Sigmoid colon (tissue), 4 donors: ENCODE results near the gene ADORA2B.

Experiments used
- CTCF ChIP-seq, 4 experiments: fragments of 450-650 bp in 3 of 4; fragments of 200-600 bp in 1 of 4; IDR thresholded peaks; one replicate each; pipeline ENCODE4 v1.5.1; 2016 to 2019; ENCODE audit warnings: antibody characterized with exemption in 4 of 4, mild to moderate bottlenecking in 3 of 4, moderate library complexity in 2 of 4
- EP300 ChIP-seq, 4 donors: sonication (generic); formaldehyde crosslinking; IDR thresholded peaks; one replicate each; pipeline ENCODE4 v1.6.1; 2017; ENCODE audit warnings: antibody characterized with exemption in 4 of 4
- POLR2A ChIP-seq, 2 donors: fragments of 450-650 bp; IDR thresholded peaks; one replicate each; pipeline ENCODE4 v1.6.1; 2016; ENCODE audit warnings: antibody characterized with exemption in 2 of 2, mild to moderate bottlenecking in 2 of 2, moderate library complexity in 2 of 2
- POLR2AphosphoS5 ChIP-seq, 4 donors: sonication (generic); formaldehyde crosslinking; IDR thresholded peaks; one replicate each; pipeline ENCODE4 v1.6.1; 2017; ENCODE audit warnings: antibody characterized with exemption in 4 of 4

GRCh38 chr17:15946611-15947120 lies 1.7 kb downstream of the ADORA2B start:
- TF ChIP-seq CTCF (IDR thresholded peaks at IDR 0.05) (no peak), POLR2AphosphoS5 (IDR thresholded peaks at IDR 0.05) (no peak), POLR2A (IDR thresholded peaks at IDR 0.05) (no peak), EP300 (IDR thresholded peaks at IDR 0.05) (no peak)
